22Rv1 (cell line): ENCODE results near the gene RNF186.

ENCODE experiments used
- ZFX ChIP-seq: fragments of 450-650 bp; IDR thresholded peaks from 2 replicates; pipeline ENCODE4 v1.6.1; 2017; ENCODE audit warnings: antibody characterized with exemption, borderline replicate concordance
- TF ChIP-seq, protein P1 (sequence below): fragments of 450-650 bp; IDR thresholded peaks from 2 replicates; pipeline ENCODE4 v1.5.1; 2017; ENCODE audit warnings: mild to moderate bottlenecking

GRCh38 chr1:19840228-19840627 is 25.1 kb upstream of the RNF186 start:
- TF ChIP-seq, protein P1, sequence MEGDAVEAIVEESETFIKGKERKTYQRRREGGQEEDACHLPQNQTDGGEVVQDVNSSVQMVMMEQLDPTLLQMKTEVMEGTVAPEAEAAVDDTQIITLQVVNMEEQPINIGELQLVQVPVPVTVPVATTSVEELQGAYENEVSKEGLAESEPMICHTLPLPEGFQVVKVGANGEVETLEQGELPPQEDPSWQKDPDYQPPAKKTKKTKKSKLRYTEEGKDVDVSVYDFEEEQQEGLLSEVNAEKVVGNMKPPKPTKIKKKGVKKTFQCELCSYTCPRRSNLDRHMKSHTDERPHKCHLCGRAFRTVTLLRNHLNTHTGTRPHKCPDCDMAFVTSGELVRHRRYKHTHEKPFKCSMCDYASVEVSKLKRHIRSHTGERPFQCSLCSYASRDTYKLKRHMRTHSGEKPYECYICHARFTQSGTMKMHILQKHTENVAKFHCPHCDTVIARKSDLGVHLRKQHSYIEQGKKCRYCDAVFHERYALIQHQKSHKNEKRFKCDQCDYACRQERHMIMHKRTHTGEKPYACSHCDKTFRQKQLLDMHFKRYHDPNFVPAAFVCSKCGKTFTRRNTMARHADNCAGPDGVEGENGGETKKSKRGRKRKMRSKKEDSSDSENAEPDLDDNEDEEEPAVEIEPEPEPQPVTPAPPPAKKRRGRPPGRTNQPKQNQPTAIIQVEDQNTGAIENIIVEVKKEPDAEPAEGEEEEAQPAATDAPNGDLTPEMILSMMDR = no peak
- no peak for TF ChIP-seq ZFX
